Activated naive CD8-positive, alpha-beta T cell treated with anti-CD3 and anti-CD28 coated beads, Interleukin-2, amount 50 U/mL, for 16 hours (primary cell): Measurements from ENCODE around the gene FAM13C.
"Not testable (repeated sequence)": the region's sequence is repeated elsewhere in the genome, so short reads cannot be mapped to it uniquely, and the experiment has no call there.

Source experiments
- DNase-seq: peaks from one replicate; pipeline ENCODE4 v3.0.0-alpha.2; 2020; ENCODE audit warnings: low read depth, low spot score

FAM13C gene

DNA sequence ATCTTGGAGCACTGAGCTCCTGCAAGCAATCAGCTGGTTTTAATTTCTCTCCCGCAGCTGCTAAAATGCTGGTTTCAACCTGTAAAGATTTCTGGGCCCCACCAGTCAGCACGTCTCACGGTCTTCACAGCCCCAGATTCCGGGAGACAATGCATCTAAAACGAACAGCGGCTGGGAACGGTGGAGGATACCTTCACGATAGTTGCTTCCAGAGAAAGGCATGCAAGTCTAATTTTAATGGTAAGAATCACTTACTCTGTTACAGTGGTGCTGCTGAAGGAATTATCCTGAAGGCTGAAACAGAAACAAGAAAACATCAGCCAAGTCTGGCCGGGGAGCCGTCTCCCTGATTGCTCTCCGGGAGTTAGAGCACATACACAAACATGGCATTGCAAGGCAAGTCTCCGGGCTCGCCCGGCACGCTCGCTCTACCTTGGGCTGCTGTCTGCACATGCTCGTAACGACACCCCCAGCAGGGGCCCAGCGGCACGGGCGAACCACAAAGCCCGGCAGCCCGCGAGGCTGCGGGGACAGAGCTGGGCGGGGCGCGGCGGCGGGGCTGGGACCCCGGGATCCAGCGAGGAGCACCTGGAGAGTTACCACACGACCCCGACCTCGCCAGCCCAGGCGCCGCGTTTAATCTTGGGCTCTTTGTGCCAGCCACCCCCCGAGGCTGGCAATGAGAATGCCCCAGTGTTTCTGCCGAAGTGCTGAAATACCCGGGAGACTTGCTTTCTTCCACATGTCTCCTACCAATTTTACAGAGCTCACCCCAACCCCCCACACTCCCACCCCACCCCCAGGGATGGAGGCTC is at the start of gene FAM13C:
Gene FAM13C (minus strand): TSS at position 406 of the 815 bp plus-strand sequence. CDS start 89 bp downstream, at position 317.
- no peak for DNase-seq

DNA sequence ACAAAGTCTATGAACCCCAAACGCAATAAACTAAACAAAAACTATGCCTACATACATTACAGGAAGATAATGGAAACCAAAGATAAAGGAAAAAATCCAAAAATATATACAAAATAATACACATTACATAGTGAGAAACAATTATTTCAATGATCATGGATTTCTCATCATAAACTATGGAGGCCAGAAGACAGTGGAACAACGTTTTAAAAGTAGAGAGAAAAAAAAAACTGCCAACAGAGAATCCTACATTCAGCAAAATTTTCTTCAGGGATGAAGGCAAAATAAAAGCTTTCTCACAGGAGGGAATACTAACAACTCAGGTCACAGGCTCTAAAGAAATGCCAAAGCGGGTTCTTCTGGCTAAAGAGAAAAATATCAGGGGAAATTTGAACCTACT is 42.9 kb upstream of the FAM13C start:
- DNase-seq = no peak

DNA sequence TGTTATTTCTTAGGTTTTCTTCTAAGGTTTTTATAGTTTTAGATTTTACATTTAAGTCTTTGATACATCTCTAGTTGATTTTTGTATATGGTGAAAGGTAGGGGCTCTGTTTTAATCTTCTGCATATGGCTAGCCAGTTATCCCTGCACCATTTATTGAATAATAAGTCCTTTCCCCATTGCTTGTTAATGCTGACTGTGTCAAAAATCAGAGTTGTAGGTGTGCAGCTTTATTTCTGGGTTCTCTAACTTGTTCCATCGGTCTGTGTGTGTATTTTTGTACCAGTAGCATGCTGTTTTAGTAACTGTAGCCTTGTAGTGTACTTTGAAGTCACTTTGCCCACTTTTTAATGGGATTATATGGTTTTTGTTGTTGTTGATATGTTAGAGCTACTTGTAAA is 37.9 kb upstream of the FAM13C start:
- no peak for DNase-seq

DNA sequence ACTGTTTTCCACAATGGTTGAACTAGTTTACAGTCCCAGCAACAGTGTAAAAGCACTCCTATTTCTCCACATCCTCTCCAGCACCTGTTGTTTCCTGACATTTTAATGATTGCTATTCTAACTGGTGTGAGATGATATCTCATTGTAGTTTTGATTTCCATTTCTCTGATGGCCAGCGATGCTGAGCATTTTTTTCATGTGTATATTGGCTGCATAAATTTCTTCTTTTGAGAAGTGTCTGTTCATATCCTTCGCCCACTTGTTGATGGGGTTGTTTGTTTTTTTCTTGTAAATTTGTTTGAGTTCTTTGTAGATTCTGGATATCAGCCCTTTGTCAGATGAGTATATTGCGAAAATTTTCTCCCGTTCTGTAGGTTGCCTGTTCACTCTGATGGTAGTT is 37.0 kb upstream of the FAM13C start:
- not testable (repeated sequence) for DNase-seq

DNA sequence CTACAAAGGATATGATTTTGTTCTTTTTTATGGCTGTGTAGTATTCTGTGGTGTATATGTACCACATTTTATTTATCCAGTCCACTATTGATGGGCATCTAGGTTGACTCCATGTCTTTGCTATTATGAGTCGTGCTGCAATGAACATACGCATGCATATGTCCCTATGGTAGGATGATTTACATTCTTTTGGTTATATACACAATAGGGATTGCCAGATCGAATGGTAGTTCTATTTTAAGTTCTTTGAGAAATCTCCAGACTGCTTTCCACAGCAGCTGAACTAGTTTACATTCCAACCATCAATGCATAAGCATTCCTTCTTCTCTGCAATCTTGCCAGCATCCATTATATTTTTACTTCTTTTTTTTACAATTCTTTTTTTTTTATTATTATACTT is 35.6 kb upstream of the FAM13C start:
- no peak for DNase-seq

DNA sequence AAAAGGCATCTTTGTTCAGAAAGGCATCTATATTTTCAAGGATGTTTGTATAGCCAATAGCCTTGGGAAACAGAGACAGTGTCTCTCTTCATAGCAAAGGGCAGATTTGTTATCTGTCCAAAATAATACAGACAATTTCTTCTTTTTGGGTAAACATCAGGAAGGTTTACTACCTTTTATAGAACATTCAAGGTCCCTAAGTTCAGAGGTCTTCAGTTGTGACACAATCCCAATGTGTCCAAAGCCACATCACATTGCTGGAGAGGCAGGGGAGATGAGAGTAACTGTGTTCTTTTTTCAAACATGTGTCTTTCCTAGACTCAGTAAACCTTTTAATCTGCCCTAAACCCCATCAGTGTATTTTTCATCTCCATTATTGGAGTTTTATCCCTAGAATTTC is 33.6 kb upstream of the FAM13C start:
- DNase-seq = no peak

DNA sequence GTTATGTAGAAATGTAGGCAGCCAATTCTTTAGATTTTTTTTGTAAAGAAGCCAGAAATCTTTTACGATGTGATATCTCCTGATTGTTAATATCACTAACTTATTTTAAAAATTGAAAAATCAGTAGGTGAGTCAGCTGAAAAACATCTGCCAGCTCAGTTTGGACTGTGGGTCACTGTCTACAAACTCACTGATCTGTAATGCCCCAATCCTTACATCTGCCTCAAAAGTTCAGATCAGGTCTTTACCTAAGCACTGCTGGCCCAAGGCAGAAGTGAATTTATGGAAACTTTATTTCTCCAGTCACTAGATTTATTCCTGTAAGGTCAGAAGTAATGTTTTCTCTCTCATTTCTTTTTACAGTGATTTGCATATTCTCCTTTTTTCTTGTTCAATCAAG is 31.0 kb upstream of the FAM13C start:
- no peak for DNase-seq

DNA sequence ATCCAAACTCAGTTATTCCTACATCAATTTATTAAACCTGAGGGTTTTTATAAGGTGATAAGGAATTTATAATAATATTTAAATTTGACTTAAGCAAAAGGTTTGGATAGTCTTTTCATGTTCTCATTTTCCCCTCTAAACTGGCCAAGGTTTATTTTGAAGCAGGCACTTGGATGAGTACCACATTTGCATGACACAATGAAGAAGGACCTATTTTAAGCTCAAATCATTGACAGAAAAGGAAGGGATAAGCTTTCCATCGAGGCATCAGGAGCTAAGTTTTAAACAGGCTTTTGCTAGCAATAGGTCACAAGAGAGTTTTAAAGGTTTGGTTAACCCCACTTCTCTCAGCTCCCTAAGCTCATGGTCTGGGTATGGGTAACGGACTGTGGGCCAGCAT is 28.7 kb upstream of the FAM13C start:
- no peak for DNase-seq

DNA sequence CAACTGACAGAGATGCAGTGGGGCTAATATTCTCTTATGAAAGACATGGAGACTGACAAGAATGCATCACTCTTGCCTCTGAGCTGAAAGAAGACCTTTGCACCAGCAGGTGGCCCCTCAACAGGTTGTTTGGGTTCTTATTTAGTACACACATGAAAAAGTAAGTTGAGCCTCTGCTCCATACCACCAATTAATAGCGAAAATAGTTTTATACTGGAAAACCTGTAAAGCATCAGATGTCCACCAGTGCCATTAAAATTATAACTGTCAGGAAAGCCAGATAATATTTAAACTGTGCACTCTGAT is 26.3 kb upstream of the FAM13C start:
- DNase-seq = no peak

DNA sequence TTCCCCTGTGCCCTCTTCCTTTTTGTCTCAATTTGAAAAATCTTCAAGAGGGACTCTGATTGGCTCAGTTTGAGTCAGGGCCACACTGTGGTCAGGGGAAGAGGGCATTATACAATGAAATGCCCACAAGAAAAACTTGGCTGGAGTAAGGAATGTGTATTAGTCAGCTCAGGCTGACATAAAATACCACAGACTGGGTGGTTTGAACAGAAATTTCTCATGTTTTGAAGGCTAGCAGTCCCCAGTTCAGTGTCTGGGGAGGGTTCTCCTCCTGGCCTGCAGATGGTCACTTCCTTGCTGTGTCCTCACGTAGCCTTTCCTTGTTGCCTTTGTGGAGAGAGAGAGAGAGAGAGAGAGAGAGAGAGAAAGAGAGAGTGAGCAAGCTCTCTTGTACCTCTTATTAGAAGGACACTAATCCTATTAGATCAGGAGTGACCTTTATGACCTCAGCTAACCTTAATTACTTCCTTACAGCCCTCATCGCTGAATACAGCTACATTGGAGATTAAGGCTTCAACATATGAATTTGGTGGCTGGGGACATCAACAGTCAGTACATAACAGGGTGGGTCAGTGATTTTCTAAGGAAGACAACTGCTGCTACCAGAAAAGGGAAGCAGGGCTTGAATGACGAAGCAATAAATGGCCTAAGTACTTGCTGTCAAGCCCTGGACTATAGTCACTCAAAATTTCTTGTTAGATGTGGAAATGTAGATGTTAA is 25.8 kb upstream of the FAM13C start:
- no peak for DNase-seq

DNA sequence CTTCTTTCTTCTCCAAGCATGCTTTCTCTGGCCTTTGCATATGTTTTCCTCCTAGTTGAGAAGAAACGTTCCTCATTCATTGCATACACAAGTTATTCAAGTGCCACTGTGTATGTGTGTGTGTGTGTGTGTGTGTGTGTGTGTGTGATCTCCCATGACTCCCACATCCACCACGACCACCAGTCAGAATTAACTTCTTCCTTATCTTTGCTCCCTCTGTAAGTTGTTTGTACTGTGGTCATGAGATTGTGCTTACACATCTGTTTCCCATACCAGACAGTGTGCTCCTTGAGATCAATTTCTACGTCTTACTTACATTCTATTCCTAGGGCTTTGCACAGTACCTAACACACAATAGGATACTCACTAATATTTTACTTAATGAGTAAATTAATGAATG is 22.4 kb upstream of the FAM13C start:
- no peak for DNase-seq

DNA sequence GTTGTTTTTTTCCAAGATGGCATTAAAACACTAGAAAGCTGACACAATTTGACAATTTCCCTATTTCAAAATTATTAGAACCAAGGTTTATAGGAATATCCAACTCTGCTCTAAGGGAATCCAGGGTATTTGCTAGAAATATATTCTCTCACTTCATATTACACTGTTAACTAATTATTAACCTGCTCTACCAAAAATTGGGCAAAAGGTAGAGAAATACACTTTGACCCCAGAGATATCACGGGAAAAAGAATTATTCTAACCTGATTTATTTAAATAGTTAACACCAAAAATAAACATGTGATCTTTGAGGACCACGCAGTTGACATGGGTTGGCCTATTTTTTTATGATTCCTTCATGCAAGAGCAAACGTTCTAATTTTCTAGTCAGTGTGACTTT is 21.6 kb upstream of the FAM13C start:
- no peak for DNase-seq

DNA sequence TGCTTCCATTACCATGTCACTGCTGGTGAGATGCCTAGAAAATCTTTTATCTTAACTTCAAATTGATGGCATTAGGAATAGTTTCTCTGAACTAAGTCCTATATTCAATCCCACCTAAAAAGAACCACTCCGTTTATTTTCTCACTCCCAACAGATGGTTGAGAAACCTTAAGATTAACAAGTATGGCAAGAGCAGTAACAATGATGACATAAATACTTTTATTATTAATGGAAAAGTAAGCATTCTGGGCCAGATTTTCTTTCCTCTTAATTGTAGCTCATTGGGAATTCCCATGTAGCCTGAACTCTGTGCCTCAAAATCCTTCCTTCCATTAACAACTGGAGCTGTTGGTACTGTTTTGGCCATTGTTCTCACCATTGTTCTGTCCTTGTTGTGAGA is 21.1 kb upstream of the FAM13C start:
- no peak for DNase-seq

DNA sequence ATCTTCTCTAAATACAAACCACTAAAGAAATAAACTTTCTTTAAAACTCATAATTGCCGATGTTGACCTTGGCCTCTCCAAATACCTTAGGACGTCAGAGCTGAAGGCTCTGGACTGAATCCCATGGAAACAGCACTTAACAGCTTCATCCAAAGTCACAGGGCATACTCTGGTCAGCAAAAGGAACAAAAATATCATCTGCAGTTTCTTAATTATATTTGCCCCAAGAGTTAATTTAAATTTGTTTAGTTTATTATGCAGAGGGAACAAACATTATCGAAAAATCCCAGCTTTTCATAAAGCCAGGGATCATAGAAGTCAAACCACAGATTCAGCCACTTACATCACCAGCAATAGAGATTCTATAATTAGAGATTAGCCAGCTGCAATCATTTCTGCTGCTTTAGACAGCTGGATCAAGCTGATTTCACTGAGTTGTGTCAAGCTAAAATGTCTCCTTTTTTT is 20.5 kb upstream of the FAM13C start:
- no peak for DNase-seq

DNA sequence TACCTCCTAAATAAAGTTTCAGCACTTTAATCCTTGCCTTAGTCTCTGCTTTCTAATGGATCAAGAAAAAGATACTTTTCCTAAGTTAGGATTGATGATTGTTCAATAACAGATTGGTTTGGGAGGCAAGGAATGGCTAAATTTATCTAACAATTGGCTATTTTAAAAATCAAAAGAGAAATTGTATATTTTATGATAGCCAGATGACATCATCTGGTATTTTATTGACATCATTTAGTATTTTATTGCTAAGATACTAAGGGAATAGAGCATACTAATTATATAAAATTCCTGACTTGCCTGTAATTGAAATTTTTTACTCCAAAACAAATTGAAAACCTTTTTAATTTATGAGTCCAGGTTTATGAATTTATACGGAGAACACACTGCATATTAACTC is 19.3 kb upstream of the FAM13C start:
- DNase-seq = no peak

DNA sequence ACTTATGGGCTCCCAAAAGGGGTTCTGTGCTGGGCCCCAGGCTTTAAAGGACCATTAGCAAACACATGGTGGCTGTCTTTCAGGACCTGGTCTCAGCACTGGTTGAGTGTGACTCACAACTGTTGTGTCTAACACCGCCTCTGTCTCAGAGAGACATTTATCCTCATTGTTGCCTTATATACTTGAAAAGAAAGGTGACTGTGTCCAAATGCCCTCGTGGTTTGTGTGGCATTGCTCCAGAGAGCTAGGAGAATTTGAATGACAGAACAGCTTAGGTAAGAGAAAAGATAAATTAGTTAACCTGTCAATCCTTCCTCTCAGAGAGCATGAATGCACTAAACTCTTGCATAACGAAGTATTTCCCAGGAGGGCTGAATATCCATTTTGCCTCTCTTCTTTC is 14.5 kb upstream of the FAM13C start:
- DNase-seq = no peak

DNA sequence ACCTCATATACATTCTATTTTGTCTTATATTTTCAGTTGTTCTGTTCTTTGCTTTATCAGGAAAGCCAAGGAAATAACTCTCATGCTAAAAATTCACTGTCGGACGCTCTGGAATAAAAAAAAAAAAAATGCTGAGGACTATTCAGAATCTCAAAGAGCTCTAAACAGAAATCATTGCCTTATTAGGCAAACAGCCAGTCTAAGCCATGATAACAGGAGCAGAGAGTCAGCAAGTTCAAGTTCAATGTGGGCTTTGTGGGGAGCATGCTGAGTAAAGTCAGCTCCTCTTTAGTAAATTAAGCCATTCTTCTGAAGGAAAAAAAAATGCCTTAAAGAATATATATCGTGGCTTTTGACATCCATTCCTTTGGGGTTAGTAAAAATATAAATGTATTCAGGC is 13.6 kb upstream of the FAM13C start:
- no peak for DNase-seq

DNA sequence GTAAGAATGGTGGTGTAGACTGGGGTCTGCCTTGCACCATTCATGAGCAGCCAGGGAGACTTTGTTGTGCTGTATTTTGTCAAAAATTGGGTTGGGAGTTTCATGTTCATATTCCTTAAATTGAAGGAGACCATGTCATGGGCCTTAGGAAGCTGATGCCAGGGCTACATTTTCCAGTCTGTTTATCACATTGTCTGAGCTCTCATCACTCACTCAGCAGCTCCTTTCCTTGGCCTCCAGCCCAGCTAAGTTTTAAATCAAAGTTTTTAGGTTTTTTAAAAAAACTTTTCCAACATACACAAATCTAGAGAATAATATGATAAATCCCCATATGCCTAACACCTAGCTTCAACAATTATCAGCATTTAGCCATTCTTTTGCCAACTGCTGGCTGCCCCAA is 12.6 kb upstream of the FAM13C start:
- DNase-seq = no peak

DNA sequence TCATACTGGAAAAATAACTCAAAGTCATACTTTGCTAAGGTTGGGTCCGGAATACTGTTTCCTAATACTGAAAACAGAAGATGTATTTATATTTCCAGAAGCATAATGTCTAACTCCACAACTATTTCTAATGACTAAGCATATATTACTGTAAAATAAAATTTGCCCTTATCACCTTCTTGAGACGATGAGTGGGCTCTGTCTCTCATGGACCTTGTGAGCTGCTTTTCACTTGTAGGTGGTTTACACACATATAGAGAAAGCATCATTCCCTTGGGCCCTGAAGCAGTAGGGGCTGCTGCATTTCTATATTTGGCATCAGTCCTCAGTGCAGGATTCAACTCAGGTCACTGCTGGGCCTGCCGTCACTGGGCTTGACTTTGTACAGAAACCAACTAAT is 10.7 kb upstream of the FAM13C start:
- DNase-seq = no peak

DNA sequence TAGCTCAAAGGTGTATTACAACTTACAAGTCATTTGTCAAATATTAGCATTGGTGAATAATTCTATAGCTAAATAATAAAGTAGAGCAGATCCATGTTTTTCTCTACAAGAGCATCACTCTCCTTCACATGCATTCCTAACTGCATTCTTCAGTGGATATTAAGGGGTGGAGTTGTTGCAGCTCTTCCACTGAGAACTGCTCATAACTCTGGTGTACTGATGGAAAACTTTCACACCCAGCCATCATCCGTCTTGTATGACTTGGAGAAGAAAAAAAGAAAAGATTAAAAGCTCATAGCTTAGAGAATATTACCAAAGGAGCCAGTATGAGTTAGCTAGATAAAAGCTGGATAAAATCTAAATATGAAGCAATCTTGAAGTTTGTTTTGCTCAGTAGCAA is 10.2 kb upstream of the FAM13C start:
- no peak for DNase-seq

DNA sequence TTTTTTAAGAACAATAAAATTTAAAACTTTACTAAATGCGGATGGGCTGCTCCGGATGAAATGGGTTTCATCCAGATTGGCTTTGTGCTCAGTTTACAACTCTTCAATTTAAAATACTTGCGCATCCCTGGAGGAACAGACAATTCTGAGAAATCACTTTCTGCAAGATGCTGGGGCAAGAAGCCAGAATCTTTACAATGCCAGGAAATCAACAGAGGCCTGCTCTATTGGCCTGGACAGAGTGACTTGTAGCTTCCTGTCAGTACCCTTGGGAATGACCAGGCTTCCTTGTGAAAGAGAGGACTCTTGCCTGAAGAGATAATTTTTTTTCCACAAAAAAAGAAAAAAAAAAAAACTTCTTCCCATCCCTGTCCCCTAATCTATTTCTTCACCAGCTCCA is 3.9 kb upstream of the FAM13C start:
- no peak for DNase-seq

DNA sequence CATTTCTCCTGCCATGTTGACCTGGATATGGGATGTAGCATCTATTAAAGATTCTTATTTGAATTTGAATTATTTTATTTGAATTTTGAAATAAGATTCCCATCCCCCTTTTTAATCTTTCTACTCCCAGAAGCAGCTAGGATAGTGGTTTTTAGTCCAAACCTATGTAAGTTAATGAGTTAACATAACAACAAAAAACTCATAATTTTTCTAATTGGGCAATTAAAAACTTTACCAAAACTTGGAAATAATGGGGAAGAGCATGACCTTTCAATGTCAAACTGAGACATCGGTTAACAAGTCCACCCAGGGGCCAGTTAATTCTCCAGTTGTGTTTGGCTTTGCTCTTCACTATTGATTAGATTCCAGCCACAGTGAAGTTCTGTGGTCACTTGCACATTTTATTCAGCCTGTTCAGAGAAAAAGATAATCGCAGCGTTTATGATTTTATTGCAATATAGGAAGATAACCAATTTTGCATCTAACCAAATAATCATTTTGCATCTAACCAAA is 1.2 kb upstream of the FAM13C start:
- no peak for DNase-seq

DNA sequence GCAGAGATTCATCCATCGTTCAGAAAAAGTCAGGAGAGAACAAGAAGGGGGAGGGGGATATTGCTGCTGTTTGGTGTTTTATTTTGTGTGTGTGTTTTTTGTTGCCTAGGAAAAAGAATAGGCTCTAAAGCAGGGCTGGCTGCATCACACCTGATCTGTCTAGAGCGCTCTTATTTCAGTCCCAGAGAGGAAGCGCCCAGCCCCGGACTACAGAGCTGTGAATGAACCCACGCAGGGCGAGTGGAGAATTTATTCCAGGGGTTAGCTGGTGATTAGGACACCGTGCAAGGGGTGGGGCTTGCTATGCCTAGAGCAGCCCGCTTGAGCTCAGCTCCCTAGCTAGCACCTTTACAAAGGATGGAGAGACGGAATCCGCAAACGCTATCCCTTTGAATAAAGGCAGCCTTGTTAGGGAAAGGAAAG is 621 bp upstream of the FAM13C start:
- DNase-seq = no peak
